Left cardiac atrium (tissue), 4 donors: ENCODE results near the gene XYLT2. TPM values are rescaled to one million over a fixed set of nuclear protein-coding genes. Genes with fewer than 3 reads are reported as not detected.
A peak's percentile ranks its signal among the peaks of the same experiment; 100 is the strongest.

ENCODE experiments used
- ATAC-seq, 2 donors: fragments of 200-7000 bp; cut with Tn5 transposase; one replicate each; pipeline ENCODE4 v1.9.1; 2020; ENCODE audit warnings: mild to moderate bottlenecking in 2 of 2, moderate library complexity in 2 of 2
- DNase-seq: peaks from one replicate; pipeline ENCODE4 v3.0.0-alpha.2; 2020
- intact Hi-C, 2 donors: fragments of 100-400 bp; cut with DNase I; formaldehyde crosslinking; loops; one replicate each; pipeline versions ENCODE4 v1.14.1 to v1.15.1; 2022 to 2023
- total RNA-seq, 2 donors: library from RNA; stranded (reverse); fragmentation: NEBNext Ultra II Directional; extraction: Animal tissue kit (Norgen Biotek cat#: 25700); gene quantifications; one replicate each; pipeline ENCODE4 v1.2.1, GENCODE V29; 2021
- donor health status: DM: no; HTN: yes; CAD: no.
- donor health status: DM: no; HTN: yes; CAD: no; lungs with severe emphysema.
- donor health status: DM: yes; HTN: yes; CAD: no.
- donor health status: Dilated cardiomyopathy.

XYLT2 gene
- total RNA-seq, 2 donors from 2014 or later: 13.6 to 17.3 TPM

DNA sequence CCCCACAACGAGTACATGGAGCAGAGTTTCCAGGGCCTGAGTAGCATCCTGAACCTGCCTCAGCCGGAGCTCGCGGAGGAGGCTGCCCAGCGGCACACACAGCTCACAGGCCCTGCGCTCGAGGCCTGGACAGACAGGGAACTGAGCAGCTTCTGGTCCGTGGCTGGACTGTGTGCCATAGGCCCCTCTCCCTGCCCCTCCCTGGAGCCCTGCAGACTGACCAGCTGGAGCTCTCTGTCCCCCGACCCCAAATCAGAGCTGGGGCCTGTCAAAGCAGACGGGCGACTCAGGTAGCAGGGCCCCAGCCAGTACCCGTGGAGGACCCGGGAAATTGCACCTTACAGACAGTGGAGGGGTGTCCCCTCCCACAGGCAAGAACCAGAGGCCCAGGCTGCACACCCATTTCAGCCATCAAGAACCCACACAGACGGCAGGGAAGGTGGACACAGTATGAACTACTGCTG is 14.1 kb downstream of the XYLT2 start:
- ATAC-seq: no peak
- intact Hi-C loops: no loop called here
- no peak for DNase-seq

DNA sequence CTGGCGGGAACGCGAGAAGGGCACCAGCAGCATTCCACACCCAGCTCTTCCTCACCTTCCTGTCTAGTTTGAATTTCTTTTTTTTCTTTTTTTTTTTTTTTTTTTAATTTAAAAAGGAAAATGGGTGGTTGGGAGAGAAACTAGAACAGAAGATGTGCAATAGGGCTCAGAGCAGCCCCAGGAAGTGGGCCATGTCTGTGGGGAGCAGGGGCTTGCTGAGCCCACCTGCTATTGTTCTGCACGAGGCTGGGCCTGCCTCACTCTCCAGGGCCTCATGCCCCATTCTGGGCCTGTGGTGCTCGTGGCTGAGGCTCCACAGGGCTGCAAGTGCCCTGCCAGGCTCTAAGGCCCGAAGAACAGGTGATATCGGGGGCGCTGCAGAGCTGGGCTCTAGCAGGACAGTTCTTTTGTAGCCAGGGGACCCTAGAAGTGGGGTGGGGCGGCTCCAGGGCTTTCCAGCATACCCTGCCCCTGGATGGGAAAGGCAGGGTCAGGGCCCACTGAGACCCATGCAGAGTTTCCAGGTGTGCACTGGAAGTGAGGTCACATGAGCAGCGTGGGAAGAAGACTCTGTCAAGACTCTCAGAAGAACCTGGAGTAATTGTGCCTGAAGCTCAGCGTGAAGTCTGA is 14.7 kb downstream of the XYLT2 start:
- intact Hi-C loops: no loop called here
- ATAC-seq: no peak
- DNase-seq: no peak

DNA sequence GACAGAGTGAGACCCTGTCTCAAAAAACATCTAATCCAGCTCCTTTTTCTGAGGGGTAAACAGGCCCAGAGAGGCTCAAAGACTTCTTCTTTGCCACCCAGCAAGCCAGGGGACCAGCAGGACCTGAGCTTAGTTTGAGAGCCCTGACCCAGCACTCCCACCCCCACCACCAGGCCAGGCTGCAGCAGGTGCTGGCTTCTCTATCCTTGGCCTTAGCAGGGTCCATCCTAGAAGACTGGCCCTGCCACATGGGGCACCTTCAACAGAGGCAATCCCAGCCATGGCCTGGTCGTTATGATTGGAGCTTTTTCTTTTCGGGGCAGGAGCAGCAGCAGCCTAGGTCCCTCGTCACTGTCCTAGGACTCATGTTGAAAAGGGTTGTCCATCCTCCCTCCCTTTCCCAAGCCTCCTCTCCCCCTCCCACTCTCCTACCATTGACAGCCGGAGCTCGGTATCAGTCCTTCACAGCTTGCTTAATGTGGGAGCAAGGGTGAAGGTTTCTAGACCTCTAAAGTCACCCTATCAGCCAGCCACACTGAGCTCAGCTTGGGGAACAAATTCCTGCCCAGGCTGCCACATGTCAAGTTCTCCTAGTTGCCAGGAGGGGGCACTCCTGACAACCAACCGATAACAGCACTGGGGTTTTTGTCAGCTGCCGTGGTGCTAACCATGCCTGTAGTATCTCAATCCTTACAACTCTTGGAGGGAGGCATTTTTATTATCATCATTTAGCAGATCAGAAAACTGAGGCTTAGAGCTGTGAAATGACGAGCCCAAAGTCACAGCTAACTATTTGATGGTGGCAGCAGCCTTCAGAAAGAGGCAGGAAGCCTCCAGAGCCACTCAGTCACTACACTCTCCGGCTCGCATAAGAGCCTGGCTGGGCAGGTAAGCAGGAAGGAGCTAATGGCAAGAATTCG is 15.9 kb downstream of the XYLT2 start:
- ATAC-seq: peak; percentile 51 to 56
- intact Hi-C loops: loop anchor here in 1 of 2 donors (2.0 kb wide), 1 partner anchor 117 kb away; the partner anchor contains the start of gene RSAD1
- peak; percentile 58 for DNase-seq

DNA sequence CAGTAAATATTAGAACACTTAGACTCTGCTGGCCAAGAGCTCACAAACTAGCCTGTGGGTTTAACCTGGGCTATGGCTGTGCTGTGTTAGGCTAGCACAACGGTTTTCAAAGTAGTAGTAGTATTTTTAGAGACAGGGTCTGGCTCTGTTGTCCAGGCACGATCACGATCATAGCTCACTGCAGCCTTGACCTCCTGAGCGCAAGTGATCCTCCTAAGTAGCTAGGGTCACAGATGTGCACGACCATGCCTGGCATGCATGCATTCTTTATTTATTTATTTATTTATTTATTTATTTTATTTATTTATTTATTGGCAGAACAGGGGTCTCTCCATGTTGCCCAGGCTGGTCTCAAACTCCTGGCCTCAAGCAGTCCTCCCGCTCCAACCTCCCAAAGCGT is 16.7 kb downstream of the XYLT2 start:
- DNase-seq: no peak
- no peak for ATAC-seq
- intact Hi-C loops: loop anchor here in 1 of 2 donors (2.0 kb wide), 1 partner anchor 116 kb away; the partner anchor contains the start of gene RSAD1

DNA sequence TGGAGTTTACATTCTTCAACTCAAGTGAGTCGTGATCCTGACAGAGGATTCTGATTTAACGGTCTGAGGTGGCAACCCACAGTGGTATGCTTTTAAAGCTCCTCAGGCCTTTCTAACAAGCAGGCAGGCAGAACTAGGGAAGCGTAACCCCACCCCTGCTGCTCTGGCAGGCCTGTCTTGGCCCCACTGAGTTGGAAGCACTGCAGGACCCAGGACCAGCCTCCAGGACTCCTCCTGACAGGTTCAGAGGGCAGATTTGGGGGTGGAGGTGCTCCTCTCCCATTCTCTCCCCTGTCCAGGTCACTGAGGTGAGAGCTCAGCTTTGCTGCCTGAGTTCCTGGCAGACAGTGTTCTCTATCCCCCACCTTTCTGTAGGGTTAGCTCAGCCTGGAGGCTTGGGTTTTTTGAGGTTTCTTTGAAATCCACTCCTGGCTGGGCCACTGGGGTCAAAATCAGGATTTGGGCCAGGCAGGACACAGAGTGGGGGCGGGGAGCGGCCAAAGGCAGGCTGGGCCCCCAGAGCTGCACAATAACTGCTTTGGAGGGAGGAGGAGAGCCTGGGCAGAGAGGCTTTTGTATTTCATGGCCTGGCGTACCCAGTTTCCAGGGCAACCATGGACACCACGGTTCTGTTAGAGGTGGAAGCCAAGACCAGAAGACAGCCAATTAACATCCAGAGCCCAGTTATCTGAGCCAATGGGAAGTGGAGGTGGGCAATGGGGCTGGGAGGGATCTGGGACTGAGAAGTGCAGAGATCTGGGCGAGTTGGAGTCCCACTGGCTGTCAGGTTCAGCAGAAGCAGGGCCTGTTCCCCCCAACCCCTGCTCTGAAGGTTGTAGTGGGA is 17.5 kb downstream of the XYLT2 start:
- DNase-seq (no peak), ATAC-seq (peak; percentile 39 to 51)
- intact Hi-C loops: loop anchor here in 1 of 2 donors (2.0 kb wide), 1 partner anchor 115 kb away; the partner anchor contains the start of gene RSAD1

DNA sequence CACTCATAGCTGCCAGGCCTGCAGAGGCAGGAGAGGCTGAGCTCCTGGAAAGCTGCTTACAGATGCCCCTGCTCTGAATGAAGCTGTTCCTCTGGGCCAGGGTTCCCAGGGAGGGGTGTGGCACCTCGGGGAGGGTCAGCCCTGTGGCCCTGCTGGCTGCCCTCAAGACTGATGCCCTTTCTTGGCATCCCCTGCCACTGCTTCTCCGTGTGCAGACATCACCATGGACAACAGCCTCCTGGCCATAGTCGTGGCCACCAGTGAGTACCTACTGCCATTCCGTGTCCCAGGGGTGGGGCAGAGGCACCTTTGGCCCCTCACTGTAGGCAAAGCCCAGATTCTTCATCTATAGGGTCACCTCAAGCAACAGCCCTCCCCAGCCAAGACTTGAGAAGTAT is 18.1 kb downstream of the XYLT2 start:
- ATAC-seq (no peak), DNase-seq (no peak)
- intact Hi-C loops: no loop called here

DNA sequence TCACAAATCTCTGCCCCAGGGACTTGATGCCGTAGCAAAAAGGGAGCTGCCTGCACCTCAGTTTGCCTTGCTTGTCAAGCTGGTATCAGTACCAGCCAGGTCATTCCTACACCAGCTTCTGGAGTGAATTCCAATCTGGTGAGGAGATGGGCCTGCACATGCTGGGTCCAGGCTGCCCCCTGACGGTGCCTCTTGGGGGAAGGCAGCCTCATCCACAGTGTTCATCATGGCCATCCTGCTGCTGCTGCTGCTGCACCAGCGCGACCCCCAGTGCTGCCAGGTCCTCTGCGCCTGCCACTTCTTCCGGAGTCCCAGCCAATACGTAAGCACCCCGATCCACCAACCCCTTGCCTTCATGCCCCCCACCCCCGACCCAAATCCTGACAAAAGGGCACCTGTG is 18.8 kb downstream of the XYLT2 start:
- ATAC-seq (peak in 1 of 2 donors; percentile 34), DNase-seq (no peak)
- intact Hi-C loops: no loop called here

DNA sequence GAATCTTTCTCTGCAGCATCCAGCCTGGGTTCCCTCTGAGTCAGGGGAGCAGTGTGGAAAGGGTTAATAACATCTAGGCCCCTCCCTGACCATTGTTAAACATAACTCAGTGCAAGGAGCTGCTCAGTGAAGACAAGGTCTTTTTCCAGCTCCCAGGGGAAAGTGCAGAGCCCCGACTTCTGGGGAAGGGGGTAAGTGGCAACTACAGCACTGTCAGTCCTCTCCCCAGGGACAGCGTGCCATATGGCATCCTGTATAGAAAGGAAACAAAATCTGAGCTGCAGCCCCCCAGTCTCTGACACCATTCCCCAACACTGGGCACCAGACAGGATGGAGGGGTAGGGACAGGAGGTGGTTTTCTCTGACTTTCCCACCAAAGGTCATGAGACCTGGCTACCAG is 19.2 kb downstream of the XYLT2 start:
- DNase-seq: no peak
- intact Hi-C loops: no loop called here
- no peak for ATAC-seq

DNA sequence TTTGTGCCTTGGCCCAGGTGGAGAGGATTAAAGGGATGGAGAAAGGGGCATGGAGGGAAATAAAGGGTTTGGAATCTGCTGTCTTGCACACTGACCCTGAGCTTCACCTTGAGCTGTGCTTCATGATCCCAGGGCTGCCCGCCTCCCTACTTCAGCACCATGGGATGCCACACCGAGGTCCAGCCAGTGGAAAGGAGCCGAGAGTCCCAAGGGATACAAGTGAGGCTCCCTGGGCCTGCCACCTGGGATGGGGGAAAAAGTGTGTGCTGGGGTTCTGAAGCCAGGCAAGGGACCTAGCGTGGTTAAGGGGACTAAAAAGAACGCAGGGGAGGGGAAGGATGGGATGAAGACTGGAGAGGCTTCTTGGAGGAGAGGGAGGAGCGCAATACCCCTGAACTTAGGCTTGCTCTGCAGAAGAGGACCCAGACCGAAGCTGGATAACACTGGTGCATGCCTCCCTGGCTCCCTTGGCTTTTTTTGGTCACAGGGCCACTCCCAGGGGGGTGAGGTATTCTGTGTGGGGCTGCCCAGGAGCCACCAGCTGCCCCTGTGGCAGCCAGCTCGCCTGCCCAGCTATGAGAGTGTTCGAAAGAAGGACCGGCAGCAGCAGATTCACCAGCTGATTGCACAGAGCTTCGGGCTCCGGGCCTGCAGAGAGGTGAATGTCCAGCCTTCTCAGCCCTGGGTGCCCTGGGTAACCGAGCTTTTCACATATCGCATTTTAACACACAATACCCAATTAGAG is 19.9 kb downstream of the XYLT2 start:
- ATAC-seq: no peak
- intact Hi-C loops: no loop called here

DNA sequence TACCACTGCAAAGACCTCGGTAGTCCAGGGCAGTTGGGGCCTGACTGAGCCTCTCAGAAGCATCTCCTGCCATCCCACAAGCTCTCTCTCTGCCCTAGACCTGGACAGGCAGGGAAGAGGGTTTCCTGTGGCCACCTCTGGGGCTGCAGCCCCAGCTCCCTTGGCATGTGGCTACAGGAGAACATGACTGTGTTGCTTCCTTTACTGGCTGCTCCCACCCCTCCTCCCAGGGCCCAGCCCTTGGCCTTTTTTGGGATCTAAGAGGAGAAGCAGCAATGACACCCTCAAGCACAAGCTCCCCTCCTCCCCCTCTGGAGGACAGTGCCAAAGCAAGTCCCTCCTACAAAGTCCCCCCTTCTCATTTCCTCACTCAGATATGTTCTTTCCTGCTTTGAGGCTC is 21.5 kb downstream of the XYLT2 start:
- intact Hi-C loops: no loop called here
- no peak for ATAC-seq
- DNase-seq: no peak

More for the DNA sequence above, 19.9 kb downstream of the XYLT2 start:
- no peak for DNase-seq

DNA sequence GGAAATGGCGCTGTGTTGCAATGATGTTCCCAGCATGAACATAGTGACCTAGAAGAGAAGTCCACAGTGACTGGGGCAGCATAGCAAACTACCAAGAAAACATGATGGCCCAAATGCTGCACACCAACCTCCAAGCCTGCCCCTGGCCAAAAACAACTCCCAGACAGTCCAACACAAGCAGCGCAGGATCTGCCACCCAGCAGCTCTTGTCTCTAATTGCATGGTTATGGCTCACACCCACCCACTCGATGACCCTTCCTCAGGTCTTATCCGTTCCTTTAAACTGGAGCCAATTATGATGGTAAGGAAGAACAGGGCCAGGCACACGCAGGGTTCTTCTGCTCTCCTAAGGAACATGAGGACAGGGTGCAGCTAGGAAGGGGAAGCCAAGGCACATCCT is 24.1 kb downstream of the XYLT2 start:
- intact Hi-C loops: no loop called here
- ATAC-seq (no peak), DNase-seq (no peak)

DNA sequence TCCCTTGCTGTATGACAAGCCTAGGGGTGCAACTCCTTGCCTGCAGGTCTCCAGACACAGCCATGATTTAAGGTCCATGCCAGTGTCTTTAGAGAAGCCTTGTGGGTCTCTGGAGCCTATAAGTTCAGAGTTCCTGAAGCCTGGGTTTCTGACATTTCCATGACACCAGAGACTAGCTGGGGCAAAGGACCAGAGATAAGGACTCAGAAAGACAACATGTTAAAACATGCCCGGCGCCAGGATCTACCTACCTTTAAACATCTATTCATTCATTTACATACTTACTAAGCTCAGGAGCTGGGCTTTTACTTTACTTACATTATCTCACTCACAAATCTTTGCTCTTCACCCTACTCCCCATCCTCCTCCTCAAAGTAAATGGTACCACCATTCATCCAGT is 25.6 kb downstream of the XYLT2 start:
- intact Hi-C loops: no loop called here
- no peak for DNase-seq
- no peak for ATAC-seq

DNA sequence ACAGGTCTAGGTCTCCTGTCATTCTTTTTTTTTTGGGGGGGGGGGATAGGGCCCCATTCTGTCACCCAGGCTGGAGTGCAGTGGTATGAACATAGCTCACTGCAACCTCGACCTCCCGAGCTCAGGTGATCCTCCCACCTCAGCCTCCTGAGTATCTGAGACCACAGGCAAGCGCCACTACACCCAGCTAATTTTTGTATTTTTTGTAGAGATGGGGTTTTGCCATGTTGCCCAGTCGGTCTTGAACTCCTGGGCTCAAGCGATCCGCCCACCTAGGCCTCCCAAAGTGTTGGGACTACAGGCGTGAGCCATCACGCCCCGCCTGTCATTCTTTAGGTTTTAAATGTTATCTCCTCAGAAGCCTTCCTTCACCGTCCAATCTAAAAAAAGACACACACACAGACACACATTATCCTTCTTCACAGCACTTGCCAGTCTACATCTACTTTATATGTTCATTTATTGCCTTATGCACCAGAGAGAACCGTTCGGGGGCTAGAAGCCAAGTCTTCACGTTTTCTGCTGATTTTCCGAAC is 26.4 kb downstream of the XYLT2 start:
- peak in 1 of 2 donors; percentile 9 for ATAC-seq
- intact Hi-C loops: no loop called here
- no peak for DNase-seq

DNA sequence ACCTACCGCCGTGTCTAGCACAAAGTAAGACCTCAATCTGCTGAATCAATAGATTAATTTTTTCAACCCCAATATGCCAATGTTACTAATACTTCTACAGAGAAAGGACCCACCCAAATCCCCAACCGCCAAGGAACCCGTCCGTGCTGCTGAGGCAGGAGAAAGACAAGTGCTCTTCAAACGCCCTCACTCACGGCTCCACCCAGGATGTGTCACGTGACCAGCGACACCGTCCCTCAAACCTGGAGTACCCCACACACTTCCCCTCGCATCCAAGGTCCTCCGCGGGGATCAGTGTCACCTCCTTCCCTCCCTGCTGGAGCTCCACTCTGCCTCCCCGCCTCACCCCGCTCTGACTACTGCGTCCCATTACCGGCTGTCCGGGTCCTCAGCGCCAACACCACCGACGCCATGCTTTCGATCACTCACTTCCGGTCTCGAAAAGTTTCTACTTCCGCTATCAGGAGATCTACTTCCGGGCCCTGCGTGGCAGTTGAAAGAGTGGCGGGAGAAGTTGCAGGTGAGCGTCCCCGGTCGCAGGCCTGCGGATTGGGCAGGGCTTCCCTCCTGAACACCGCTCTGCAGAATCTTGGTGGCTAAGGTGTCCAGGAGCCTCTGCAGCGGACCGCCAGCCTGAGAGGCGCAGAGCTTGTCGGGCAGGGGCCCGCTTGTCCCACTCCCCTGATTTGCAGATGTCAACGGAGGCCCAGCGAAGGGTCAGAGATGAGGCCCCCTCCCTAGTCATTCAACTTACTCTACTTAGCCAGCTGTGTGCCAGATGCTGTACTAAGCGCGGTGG is 27.0 kb downstream of the XYLT2 start, which contains the start of the genes EME1 and MRPL27:
EME1 (plus strand) TSS at position 472 of the 799 bp plus-strand sequence. CDS start 1,980 bp downstream, outside the sequence.
MRPL27 (minus strand) TSS at position 427 of the 799 bp plus-strand sequence; CDS start at position 413, 14 bp downstream.
- intact Hi-C loops: no loop called here
- peak; percentile 95 to 96 for ATAC-seq

DNA sequence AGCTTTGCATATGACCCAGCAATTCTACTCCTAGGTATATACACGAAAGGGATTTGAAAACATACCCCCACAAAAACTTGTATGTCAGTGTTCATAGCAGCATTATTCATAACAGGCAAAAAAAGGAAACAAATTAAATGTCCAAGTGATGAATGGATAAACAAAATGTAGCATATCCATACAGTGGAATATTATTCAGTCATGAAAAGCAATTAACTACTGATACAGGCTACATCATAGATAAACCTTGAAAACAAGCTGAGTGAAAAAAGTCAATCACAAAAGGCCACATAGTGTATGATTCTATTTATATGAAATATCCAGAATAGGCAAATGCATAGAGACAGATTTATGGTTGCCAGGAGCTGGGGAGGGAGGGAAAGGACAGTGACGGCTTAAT is 27.8 kb downstream of the XYLT2 start:
- intact Hi-C loops: no loop called here
- ATAC-seq (no peak), DNase-seq (no peak)

More for the DNA sequence above, 27.0 kb downstream of the XYLT2 start, which contains the start of the genes EME1 and MRPL27:
- DNase-seq: peak; percentile 90

DNA sequence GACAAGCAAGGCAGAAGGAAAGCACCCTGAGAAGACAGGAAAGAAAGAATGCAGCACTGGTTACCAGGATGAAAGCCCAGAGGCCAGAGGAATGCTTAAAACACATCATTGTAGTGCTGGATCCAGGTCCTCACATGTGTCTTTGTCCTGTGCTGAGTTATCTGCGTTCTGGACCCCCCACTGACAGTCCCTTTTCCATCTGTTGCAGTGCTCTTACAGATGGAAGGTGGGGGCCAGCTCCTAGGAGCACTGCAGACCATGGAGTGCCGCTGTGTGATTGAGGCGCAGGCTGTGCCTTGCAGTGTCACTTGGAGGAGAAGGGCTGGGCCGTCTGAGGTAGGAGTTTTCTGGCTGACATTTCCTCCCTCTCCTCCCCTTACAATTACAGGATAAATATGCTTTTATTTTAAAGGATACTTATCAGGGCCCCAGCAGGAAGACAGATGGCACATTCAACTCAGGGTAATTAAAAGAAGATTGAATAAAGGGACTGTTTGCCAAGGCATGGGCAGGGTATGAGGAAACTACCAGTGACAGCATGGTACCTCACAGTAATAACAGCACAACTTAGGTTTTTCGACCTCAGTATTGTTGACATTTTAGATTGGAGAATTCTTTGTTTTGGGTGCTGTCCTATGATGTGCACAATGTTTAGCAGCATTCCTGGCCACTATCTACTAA is 30.1 kb downstream of the XYLT2 start:
- DNase-seq (no peak), ATAC-seq (no peak)
- intact Hi-C loops: no loop called here
